Upper lobe of left lung (tissue), 4 donors: Measurements from ENCODE around the gene CBL.

Experiments used
- POLR2A ChIP-seq, 4 donors: fragments of 450-650 bp; IDR thresholded peaks; one replicate each; pipeline ENCODE4 v1.5.1; 2016 to 2017; ENCODE audit warnings: antibody characterized with exemption in 4 of 4, mild to moderate bottlenecking in 2 of 4
- POLR2AphosphoS5 ChIP-seq, 2 donors: sonication (generic); formaldehyde crosslinking; IDR thresholded peaks; one replicate each; pipeline ENCODE4 v1.5.1; 2017; ENCODE audit warnings: antibody characterized with exemption in 2 of 2
- TF ChIP-seq, protein P1 (sequence below), 6 experiments: fragments of 450-650 bp in 4 of 6; fragments of 200-600 bp in 2 of 6; sonication (generic) in 2 of 6; IDR thresholded peaks; one replicate each; pipeline ENCODE4 v1.5.1; 2016 to 2019; ENCODE audit warnings: antibody characterized with exemption in 6 of 6

- no peak for TF ChIP-seq POLR2AphosphoS5 (IDR thresholded peaks at IDR 0.05)
- TF ChIP-seq POLR2A (IDR thresholded peaks at IDR 0.05), result no peak
- TF ChIP-seq, protein P1, sequence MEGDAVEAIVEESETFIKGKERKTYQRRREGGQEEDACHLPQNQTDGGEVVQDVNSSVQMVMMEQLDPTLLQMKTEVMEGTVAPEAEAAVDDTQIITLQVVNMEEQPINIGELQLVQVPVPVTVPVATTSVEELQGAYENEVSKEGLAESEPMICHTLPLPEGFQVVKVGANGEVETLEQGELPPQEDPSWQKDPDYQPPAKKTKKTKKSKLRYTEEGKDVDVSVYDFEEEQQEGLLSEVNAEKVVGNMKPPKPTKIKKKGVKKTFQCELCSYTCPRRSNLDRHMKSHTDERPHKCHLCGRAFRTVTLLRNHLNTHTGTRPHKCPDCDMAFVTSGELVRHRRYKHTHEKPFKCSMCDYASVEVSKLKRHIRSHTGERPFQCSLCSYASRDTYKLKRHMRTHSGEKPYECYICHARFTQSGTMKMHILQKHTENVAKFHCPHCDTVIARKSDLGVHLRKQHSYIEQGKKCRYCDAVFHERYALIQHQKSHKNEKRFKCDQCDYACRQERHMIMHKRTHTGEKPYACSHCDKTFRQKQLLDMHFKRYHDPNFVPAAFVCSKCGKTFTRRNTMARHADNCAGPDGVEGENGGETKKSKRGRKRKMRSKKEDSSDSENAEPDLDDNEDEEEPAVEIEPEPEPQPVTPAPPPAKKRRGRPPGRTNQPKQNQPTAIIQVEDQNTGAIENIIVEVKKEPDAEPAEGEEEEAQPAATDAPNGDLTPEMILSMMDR (IDR thresholded peaks at IDR 0.05), result no peak
These were observed 87.3 kb downstream of the CBL start for GRCh38 chr11:119293461-119293860.
